HT-29 (cell line): ENCODE measurements around the gene PKD1. TPM values are rescaled to one million over a fixed set of nuclear protein-coding genes. Genes with fewer than 3 reads are reported as not detected.
"Not testable (repeated sequence)": the region's sequence is repeated elsewhere in the genome, so short reads cannot be mapped to it uniquely, and the experiment has no call there.

ENCODE experiments used
- DNase-seq: peaks from one replicate; pipeline ENCODE4 v3.0.0-alpha.2; 2015; ENCODE audit warnings: low spot score
- total RNA-seq: library from RNA; depleted of rRNA; stranded (reverse); fragments of >200 nt; shearing (Covaris generic); gene quantifications from 2 replicates; pipeline ENCODE4 v1.2.3, GENCODE V29; 2014

The PKD1 gene
- total RNA-seq, 1 experiment from 2014 or later: 74.7 TPM

GRCh38 chr16:2151188-2152091, 15.7 kb upstream of the PKD1 start:
- DNase-seq: peak; percentile 32

GRCh38 chr16:2150418-2151187, 14.9 kb upstream of the PKD1 start:
- DNase-seq: peak; percentile 74

- peak; percentile 41 for DNase-seq
Observed at GRCh38 chr16:2149630-2150417, 14.1 kb upstream of the PKD1 start.

GRCh38 chr16:2148714-2149629, 13.3 kb upstream of the PKD1 start:
- peak; percentile 50 for DNase-seq

GRCh38 chr16:2147981-2148671, 12.4 kb upstream of the PKD1 start, which contains the start of gene RAB26:
Gene RAB26, plus strand, starts transcription at chr16:2148625. Its CDS starts 159 bp downstream, at chr16:2148784.
- DNase-seq: peak; percentile 94

GRCh38 chr16:2147378-2147777, 11.7 kb upstream of the PKD1 start:
- no peak for DNase-seq

GRCh38 chr16:2145843-2146242, 10.1 kb upstream of the PKD1 start:
- DNase-seq: no peak

- no peak for DNase-seq
Observed at GRCh38 chr16:2143878-2144485, 8.3 kb upstream of the PKD1 start.

GRCh38 chr16:2142942-2143877, 7.5 kb upstream of the PKD1 start:
- no peak for DNase-seq

GRCh38 chr16:2135071-2135470, 627 bp downstream of the PKD1 start:
- DNase-seq: not testable (repeated sequence)

GRCh38 chr16:2133797-2134196, 1.9 kb downstream of the PKD1 start:
- not testable (repeated sequence) for DNase-seq

- not testable (repeated sequence) for DNase-seq
Observed at GRCh38 chr16:2129890-2130447, 5.7 kb downstream of the PKD1 start.

GRCh38 chr16:2129251-2129650, 6.4 kb downstream of the PKD1 start:
- DNase-seq: not testable (repeated sequence)

GRCh38 chr16:2127630-2128280, 7.9 kb downstream of the PKD1 start:
- DNase-seq: not testable (repeated sequence)

- not testable (repeated sequence) for DNase-seq
Observed at GRCh38 chr16:2126928-2127556, 8.7 kb downstream of the PKD1 start.

- not testable (repeated sequence) for DNase-seq
Observed at GRCh38 chr16:2126161-2126743, 9.4 kb downstream of the PKD1 start.
